GM12865 (cell line): ENCODE measurements around the gene HEYL.

Experiments used
- DNase-seq: peaks from one replicate; pipeline ENCODE4 v3.0.0; 2010; ENCODE audit warnings: low read depth
- H3K4me3 ChIP-seq: 2 replicates; pipeline ENCODE4 v1.5.1; 2011; ENCODE audit warnings: mild to moderate bottlenecking, low read depth, low read length, control low read depth
- TF ChIP-seq, protein P1 (sequence below): IDR thresholded peaks from 2 replicates; pipeline ENCODE4 v1.5.1; 2011; ENCODE audit warnings: low read length, control low read depth, low read depth, inconsistent platforms; ENCODE audit not compliant: insufficient read depth; ENCODE audit errors: missing control alignments

HEYL gene

DNA sequence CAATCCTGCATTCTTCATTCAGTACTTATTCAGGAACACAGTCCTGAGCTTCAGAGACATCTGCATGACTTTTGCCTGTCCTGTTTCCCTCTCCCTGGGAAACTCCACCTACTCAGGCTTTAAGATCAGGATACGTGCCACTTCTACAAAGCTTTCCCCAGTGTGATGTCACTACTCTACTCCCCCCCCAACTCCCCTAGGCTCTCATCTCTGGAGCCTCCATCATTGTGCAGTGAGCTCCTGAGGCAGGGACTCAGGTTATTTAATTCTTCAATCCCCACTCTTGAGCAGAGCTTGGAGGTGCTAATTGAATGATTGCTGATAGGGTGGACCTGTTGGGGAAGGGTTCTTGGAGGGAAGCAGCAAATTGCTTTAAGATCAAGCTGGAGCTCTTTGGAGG, 31.2 kb upstream of the HEYL start:
- TF ChIP-seq, protein P1, sequence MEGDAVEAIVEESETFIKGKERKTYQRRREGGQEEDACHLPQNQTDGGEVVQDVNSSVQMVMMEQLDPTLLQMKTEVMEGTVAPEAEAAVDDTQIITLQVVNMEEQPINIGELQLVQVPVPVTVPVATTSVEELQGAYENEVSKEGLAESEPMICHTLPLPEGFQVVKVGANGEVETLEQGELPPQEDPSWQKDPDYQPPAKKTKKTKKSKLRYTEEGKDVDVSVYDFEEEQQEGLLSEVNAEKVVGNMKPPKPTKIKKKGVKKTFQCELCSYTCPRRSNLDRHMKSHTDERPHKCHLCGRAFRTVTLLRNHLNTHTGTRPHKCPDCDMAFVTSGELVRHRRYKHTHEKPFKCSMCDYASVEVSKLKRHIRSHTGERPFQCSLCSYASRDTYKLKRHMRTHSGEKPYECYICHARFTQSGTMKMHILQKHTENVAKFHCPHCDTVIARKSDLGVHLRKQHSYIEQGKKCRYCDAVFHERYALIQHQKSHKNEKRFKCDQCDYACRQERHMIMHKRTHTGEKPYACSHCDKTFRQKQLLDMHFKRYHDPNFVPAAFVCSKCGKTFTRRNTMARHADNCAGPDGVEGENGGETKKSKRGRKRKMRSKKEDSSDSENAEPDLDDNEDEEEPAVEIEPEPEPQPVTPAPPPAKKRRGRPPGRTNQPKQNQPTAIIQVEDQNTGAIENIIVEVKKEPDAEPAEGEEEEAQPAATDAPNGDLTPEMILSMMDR = no peak
- no peak overlapping the region for H3K4me3 ChIP-seq
- DNase-seq = no peak

DNA sequence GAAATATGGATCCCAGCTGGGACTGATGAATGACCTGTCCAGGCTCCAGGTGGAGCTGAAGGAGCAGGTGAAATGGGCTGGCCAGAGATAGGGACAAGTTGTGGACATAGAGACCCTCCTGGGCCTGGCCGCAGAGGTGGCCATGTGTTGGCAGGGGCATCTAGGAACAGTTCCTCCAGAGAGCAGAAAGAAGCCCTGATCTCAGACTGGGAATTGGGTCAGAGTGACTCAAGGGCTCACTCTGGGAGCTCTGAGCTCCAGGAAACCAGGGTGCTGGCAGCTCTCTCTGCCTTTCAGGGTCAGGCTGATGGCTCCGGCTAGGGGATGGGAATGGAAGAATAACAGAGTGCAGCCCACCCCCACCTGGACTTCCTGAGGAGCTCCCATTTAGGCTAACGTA, 29.5 kb upstream of the HEYL start:
- DNase-seq = no peak
- TF ChIP-seq, protein P1 = no peak
- no peak overlapping the region for H3K4me3 ChIP-seq

DNA sequence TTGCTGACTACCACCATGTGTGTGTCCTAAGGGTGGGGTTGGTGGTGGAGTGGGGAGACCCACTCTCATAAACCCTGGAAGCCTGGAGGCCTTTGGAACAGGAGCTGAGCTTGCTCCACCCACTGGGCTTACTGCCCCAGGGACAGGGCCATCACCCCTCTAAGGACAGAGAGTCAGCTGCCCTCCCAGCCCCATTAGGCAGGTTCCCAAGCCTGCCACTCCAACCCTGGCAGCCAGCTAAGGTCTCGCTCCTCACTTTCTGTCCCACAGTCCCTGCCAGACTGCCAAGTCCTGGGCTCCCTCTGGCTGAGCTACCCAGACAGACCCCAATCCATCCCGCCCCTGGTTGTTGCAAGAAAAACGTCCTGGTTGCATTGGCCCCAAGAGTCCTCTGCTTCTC, 28.7 kb upstream of the HEYL start:
- H3K4me3 ChIP-seq = no peak overlapping the region
- TF ChIP-seq, protein P1 = no peak
- no peak for DNase-seq

DNA sequence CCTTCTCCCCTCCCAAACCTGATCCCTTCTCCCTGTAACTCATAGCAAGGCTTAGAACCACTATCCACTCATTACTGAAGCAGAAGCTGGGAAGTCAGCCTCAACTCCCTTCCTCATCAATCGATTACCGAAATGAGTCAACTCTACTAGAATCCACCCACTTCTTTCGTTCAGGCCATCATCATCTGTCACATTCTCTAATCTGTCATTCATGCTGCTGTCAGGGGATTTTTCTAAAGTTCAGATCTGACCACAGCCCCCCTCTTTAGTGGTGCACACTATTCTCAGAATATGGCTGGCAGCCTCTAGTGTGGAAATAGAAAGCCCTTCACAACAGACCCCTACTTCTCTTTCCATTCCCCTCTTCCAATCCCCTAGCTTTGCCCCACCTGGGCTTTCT, 27.3 kb upstream of the HEYL start:
- H3K4me3 ChIP-seq = no peak overlapping the region
- TF ChIP-seq, protein P1 = no peak
- DNase-seq = peak; percentile 92

DNA sequence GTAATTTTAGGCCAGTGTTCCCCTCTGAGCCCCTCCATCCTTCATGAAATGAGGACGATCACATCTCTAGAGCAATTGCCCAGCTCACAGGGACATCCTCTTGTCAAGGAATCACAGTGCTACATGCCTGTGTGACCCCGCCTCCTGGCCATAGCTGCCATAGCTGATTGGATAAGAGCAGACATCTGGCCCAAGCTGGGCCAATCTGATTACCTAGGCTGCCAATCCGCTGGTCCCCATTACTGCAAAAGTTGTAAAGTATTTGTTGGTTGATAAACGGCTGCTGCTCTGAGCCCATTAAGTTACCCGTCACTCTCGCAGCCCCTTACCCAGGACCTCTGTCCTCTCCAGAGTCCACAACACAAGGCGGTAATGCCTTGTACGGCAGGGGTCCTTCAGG, 24.1 kb upstream of the HEYL start:
- TF ChIP-seq, protein P1 = no peak
- no peak for DNase-seq
- no peak overlapping the region for H3K4me3 ChIP-seq

DNA sequence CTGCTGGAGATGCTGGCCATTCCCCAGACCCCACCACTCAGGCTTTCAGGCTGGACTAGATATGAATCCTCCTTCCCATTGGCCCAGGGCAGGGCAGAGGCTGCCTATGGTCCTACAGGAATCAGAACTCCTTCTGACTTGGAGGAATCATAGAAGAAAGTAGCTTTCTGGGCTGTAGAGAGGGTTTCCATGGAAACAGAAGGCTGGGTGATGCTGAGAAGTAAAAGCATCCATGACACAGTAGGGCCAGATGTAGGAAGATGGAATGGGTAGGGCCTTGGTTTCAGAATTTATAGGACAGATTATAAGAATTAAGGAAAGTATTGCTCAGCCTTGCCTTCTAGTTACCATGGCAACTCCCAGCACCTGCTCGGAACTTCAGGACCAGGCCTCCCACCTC, 23.4 kb upstream of the HEYL start:
- TF ChIP-seq, protein P1 = no peak
- no peak for DNase-seq
- no peak overlapping the region for H3K4me3 ChIP-seq

DNA sequence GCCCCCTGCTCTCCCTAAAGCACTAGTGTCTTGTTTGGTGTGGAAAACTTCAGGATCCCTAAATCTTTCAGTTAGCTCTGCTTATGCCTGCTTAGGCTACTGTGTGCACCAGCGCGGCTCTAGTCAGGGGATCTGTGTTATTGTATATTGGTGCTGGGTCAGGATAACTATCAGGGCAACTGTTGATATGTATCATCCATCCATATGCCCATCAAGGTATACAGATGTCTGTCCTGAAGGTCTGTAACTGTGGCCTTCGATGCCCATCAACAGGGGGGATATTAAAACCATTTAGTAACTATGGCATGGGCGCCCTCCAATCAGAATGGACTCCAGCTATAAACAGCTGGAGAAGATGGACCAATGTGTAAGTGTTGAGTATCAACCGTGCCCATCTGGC, 20.1 kb upstream of the HEYL start:
- no peak overlapping the region for H3K4me3 ChIP-seq
- no peak for DNase-seq
- TF ChIP-seq, protein P1 = no peak
